Natural killer cell (primary cell): ENCODE data around the gene PDE8A. TPM values are rescaled to one million over a fixed set of nuclear protein-coding genes. Genes with fewer than 3 reads are reported as not detected.

ENCODE experiments used
- ATAC-seq, 3 donors: fragments of 150-1000 bp in 2 of 3; fragments of 200-7000 bp in 1 of 3; cut with Tn5 transposase; 1 replicate in 1 of 3; 2 replicates in 2 of 3; pipeline ENCODE4 v1.10.0; 2021; ENCODE audit warnings: mild to moderate bottlenecking in 2 of 3, moderate library complexity in 2 of 3
- DNase-seq, 2 donors: peaks; one replicate each; pipeline versions ENCODE4 v3.0.0 to v3.0.0-alpha.2; 2013 to 2021; ENCODE audit warnings: mixed read lengths in 1 of 2
- H3K27ac ChIP-seq: one replicate; pipeline ENCODE4 v1.5.1; 2013; ENCODE audit warnings: mild to moderate bottlenecking, low read length
- H3K27me3 ChIP-seq: one replicate; pipeline ENCODE4 v1.6.1; 2013; ENCODE audit warnings: low read length; ENCODE audit not compliant: control insufficient read depth, insufficient read depth
- H3K36me3 ChIP-seq: one replicate; pipeline ENCODE4 v1.6.1; 2013; ENCODE audit warnings: low read length; ENCODE audit not compliant: control insufficient read depth, insufficient read depth
- H3K4me1 ChIP-seq: one replicate; pipeline ENCODE4 v1.6.1; 2013; ENCODE audit warnings: low read length; ENCODE audit not compliant: control insufficient read depth, insufficient read depth
- H3K4me3 ChIP-seq: one replicate; pipeline ENCODE4 v1.5.1; 2013; ENCODE audit warnings: low read length
- H3K9me3 ChIP-seq: one replicate; pipeline ENCODE4 v1.6.1; 2013; ENCODE audit warnings: low read length; ENCODE audit not compliant: control insufficient read depth, insufficient read depth
- H3K27ac Mint-ChIP-seq, 2 donors: one replicate each; pipeline ENCODE4 v1.8.0; 2022; ENCODE audit warnings: mild to moderate bottlenecking in 2 of 2, mixed read lengths in 2 of 2, moderate library complexity in 1 of 2
- H3K27me3 Mint-ChIP-seq, 2 donors: one replicate each; pipeline ENCODE4 v1.8.0; 2022; ENCODE audit warnings: low read depth in 2 of 2, mixed read lengths in 2 of 2
- H3K36me3 Mint-ChIP-seq: one replicate; pipeline ENCODE4 v1.8.0; 2022; ENCODE audit warnings: mixed read lengths
- H3K4me1 Mint-ChIP-seq, 2 donors: one replicate each; pipeline ENCODE4 v1.8.0; 2022; ENCODE audit warnings: mixed read lengths in 2 of 2
- H3K4me3 Mint-ChIP-seq: one replicate; pipeline ENCODE4 v1.8.0; 2022; ENCODE audit warnings: mild to moderate bottlenecking, moderate library complexity, mixed read lengths
- H3K9me3 Mint-ChIP-seq, 2 donors: one replicate each; pipeline ENCODE4 v1.8.0; 2022; ENCODE audit warnings: mixed read lengths in 2 of 2
- WGBS: methylation state at CpG from one replicate; pipeline ENCODE4 v1.1.7; 2013; ENCODE audit warnings: missing lambda C conversion rate; ENCODE audit not compliant: insufficient coverage; 5-methylcytosine and 5-hydroxymethylcytosine counted together
- intact Hi-C: fragments of 100-400 bp; cut with micrococcal nuclease; formaldehyde crosslinking; loops from one replicate; pipeline ENCODE4 v1.14.2; 2022
- total RNA-seq, 4 donors: library from RNA; stranded (reverse); fragments of 120-200 nt in 1 of 4; gene quantifications; one replicate each; pipeline versions ENCODE4 v1.2.3 to v1.2.4, GENCODE V29; 2013 to 2022
- TF ChIP-seq, protein P1 (sequence below): fragments of 200-600 bp; IDR thresholded peaks from one replicate; pipeline ENCODE4 v1.8.0; 2022; ENCODE audit warnings: antibody characterized with exemption

The PDE8A gene
- total RNA-seq, 3 donors from 2014 or later (not counting 1 experiment from before 2014, with no cell fraction given), result 21.0 to 24.2 (median 23.8) TPM

GRCh38 chr15:85025516-85026251, 44.0 kb downstream of the PDE8A start:
- ATAC-seq (no peak), DNase-seq (no peak)
- H3K36me3 ChIP-seq, result no peaks in the 10 kb centered on the region
- Mint-ChIP-seq H3K9me3 (no peaks in the 10 kb centered on the region), H3K36me3 (no peaks in the 10 kb centered on the region), H3K4me3 (no peak overlapping the region), H3K27me3 (no peaks in the 10 kb centered on the region), H3K4me1 (peaks cover 48 to 60% of the 10 kb centered on the region in 2 donors), H3K27ac (peak overlapping the region in 1 of 2 donors; percentile 17)
- no peak overlapping the region for H3K27ac ChIP-seq
- no peaks in the 10 kb centered on the region for H3K9me3 ChIP-seq
- no peak overlapping the region for H3K4me3 ChIP-seq
- 91% methylated on average over 4 of the region's 4 CpGs for WGBS
- intact Hi-C loops, result no loop called here
- peaks cover 13% of the 10 kb centered on the region for H3K4me1 ChIP-seq
- TF ChIP-seq, protein P1, sequence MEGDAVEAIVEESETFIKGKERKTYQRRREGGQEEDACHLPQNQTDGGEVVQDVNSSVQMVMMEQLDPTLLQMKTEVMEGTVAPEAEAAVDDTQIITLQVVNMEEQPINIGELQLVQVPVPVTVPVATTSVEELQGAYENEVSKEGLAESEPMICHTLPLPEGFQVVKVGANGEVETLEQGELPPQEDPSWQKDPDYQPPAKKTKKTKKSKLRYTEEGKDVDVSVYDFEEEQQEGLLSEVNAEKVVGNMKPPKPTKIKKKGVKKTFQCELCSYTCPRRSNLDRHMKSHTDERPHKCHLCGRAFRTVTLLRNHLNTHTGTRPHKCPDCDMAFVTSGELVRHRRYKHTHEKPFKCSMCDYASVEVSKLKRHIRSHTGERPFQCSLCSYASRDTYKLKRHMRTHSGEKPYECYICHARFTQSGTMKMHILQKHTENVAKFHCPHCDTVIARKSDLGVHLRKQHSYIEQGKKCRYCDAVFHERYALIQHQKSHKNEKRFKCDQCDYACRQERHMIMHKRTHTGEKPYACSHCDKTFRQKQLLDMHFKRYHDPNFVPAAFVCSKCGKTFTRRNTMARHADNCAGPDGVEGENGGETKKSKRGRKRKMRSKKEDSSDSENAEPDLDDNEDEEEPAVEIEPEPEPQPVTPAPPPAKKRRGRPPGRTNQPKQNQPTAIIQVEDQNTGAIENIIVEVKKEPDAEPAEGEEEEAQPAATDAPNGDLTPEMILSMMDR, result no peak
- H3K27me3 ChIP-seq, result no peaks in the 10 kb centered on the region

- H3K27me3 Mint-ChIP-seq, result no peaks in the 10 kb centered on the region
- Histone ChIP-seq H3K9me3 (no peaks in the 10 kb centered on the region), H3K36me3 (no peaks in the 10 kb centered on the region), H3K4me3 (no peak overlapping the region), H3K4me1 (peaks cover 18% of the 10 kb centered on the region), H3K27ac (no peak overlapping the region), H3K27me3 (no peaks in the 10 kb centered on the region)
- DNase-seq (no peak), ATAC-seq (no peak)
- peak overlapping the region in 1 of 2 donors; percentile 17 for H3K27ac Mint-ChIP-seq
- TF ChIP-seq, protein P1, result no peak
- H3K4me1 Mint-ChIP-seq, result peaks cover 56 to 68% of the 10 kb centered on the region in 2 donors
- WGBS, result 100% methylated on average over 1 of the region's 2 CpGs
- no peaks in the 10 kb centered on the region for H3K36me3 Mint-ChIP-seq
- no peaks in the 10 kb centered on the region for H3K9me3 Mint-ChIP-seq
- no peak overlapping the region for H3K4me3 Mint-ChIP-seq
- intact Hi-C loops, result no loop called here
These were observed 44.8 kb downstream of the PDE8A start for GRCh38 chr15:85026304-85027032.

- DNase-seq (no peak), ATAC-seq (no peak)
- H3K4me1 Mint-ChIP-seq, result peaks cover 61 to 73% of the 10 kb centered on the region in 2 donors
- H3K27me3 Mint-ChIP-seq, result no peaks in the 10 kb centered on the region
- no peaks in the 10 kb centered on the region for H3K36me3 ChIP-seq
- peaks cover 18% of the 10 kb centered on the region for H3K4me1 ChIP-seq
- H3K27ac Mint-ChIP-seq, result no peak overlapping the region
- H3K27ac ChIP-seq, result no peak overlapping the region
- no peak overlapping the region for H3K4me3 ChIP-seq
- H3K36me3 Mint-ChIP-seq, result no peaks in the 10 kb centered on the region
- H3K9me3 Mint-ChIP-seq, result no peaks in the 10 kb centered on the region
- TF ChIP-seq, protein P1, result no peak
- intact Hi-C loops, result no loop called here
- no peaks in the 10 kb centered on the region for H3K9me3 ChIP-seq
- H3K27me3 ChIP-seq, result no peaks in the 10 kb centered on the region
- no peak overlapping the region for H3K4me3 Mint-ChIP-seq
These were observed 45.4 kb downstream of the PDE8A start for GRCh38 chr15:85027033-85027380.
